Caki2 (cell line): ENCODE results near the gene KCNK2. TPM values are rescaled to one million over a fixed set of nuclear protein-coding genes. Genes with fewer than 3 reads are reported as not detected.

Experiments
- DNase-seq: peaks from one replicate; pipeline ENCODE4 v3.0.0-alpha.2; 2015; ENCODE audit warnings: low read depth
- in situ Hi-C: cut with HindIII; loops from 2 replicates; pipeline ENCODE4 v1.10.0; 2016; ENCODE audit warnings: low sequenced_read_pairs, low pct_unique_long_range_greater_than_20kb, mixed read lengths
- total RNA-seq: library from RNA; depleted of rRNA; stranded (reverse); fragments of >200 nt; shearing (Covaris generic); gene quantifications from 2 replicates; pipeline ENCODE4 v1.2.3, GENCODE V29; 2014; ENCODE audit warnings: low replicate concordance

The KCNK2 gene
- total RNA-seq, 1 experiment from 2014 or later, result 2.3 TPM

GRCh38 chr1:215279682-215280081, 197.1 kb downstream of the KCNK2 start:
- DNase-seq, result no peak
- in situ Hi-C loops, result no loop called here

- in situ Hi-C loops, result no loop called here
- no peak for DNase-seq
These were observed 200.0 kb downstream of the KCNK2 start for GRCh38 chr1:215282557-215282956.

GRCh38 chr1:215285013-215285800, 202.7 kb downstream of the KCNK2 start:
- DNase-seq, result no peak
- in situ Hi-C loops, result no loop called here
